Inflammatory macrophage (primary cell): ENCODE results near the gene STUB1.
A peak's percentile ranks its signal among the peaks of the same experiment; 100 is the strongest.

Experiments
- DNase-seq, 2 donors: peaks; one replicate each; pipeline ENCODE4 v3.0.0-alpha.2; 2020 to 2022

Gene STUB1

GRCh38 chr16:712740-713250, 32.6 kb downstream of the STUB1 start:
- peak; percentile 55 to 70 for DNase-seq

- no peak for DNase-seq
Observed at GRCh38 chr16:714079-714478, 33.9 kb downstream of the STUB1 start.

- peak; percentile 76 to 88 for DNase-seq
Observed at GRCh38 chr16:714558-715476, 34.6 kb downstream of the STUB1 start, which contains the start of gene METRN. Gene METRN, plus strand, starts transcription at chr16:715118. Its CDS starts 172 bp downstream, at chr16:715290.

- no peak for DNase-seq
Observed at GRCh38 chr16:715477-716199, 35.4 kb downstream of the STUB1 start.

GRCh38 chr16:716200-716568, 36.0 kb downstream of the STUB1 start:
- DNase-seq: no peak

GRCh38 chr16:716768-717325, 36.6 kb downstream of the STUB1 start:
- no peak for DNase-seq

- DNase-seq: no peak
Observed at GRCh38 chr16:717450-718245, 37.4 kb downstream of the STUB1 start.

GRCh38 chr16:718389-718788, 38.2 kb downstream of the STUB1 start:
- DNase-seq: no peak

- no peak for DNase-seq
Observed at GRCh38 chr16:718922-719321, 38.7 kb downstream of the STUB1 start.

GRCh38 chr16:719815-720446, 39.7 kb downstream of the STUB1 start:
- no peak for DNase-seq

- DNase-seq: peak in 1 of 2 donors; percentile 53
Observed at GRCh38 chr16:720447-720989, 40.3 kb downstream of the STUB1 start.

- peak; percentile 57 to 79 for DNase-seq
Observed at GRCh38 chr16:720990-721764, 41.0 kb downstream of the STUB1 start, which contains the start of gene ANTKMT. Gene ANTKMT, plus strand, starts transcription at chr16:721146. Its CDS starts 129 bp downstream, at chr16:721275.

- DNase-seq: no peak
Observed at GRCh38 chr16:721765-722540, 41.7 kb downstream of the STUB1 start.

GRCh38 chr16:722835-723633, 42.8 kb downstream of the STUB1 start:
- DNase-seq: no peak

GRCh38 chr16:723695-724094, 43.5 kb downstream of the STUB1 start:
- no peak for DNase-seq

GRCh38 chr16:724188-725040, 44.2 kb downstream of the STUB1 start:
- no peak for DNase-seq

- no peak for DNase-seq
Observed at GRCh38 chr16:725041-725376, 44.8 kb downstream of the STUB1 start.
